Panc1 (cell line): ENCODE results near the gene MAP6. TPM values are rescaled to one million over a fixed set of nuclear protein-coding genes. Genes with fewer than 3 reads are reported as not detected.

Experiments
- ATAC-seq: fragments of 200-7000 bp; cut with Tn5 transposase; 2 replicates; pipeline ENCODE4 v1.9.1; 2020; ENCODE audit warnings: mild to moderate bottlenecking, moderate library complexity
- BruUV-seq: library from RNA; stranded (reverse); fragments of 400-500 nt; replicated peaks from 2 replicates; lab custom pipeline; 2021; lab: Mats Ljungman, UMichigan
- CTCF ChIA-PET: fragments of 300-600 bp; sonication (Branson Sonifier 250); formaldehyde crosslinking; loops from one replicate; lab custom pipeline; 2022; ENCODE audit warnings: antibody characterized with exemption; lab: Charles Lee
- POLR2A ChIA-PET: fragments of 300-600 bp; sonication (Branson Sonifier 250); formaldehyde crosslinking; loops from one replicate; lab custom pipeline; 2022; ENCODE audit warnings: antibody characterized with exemption; lab: Charles Lee
- DNase-seq: peaks from one replicate; pipeline ENCODE4 v3.0.0-alpha.2; 2010; ENCODE audit warnings: low read depth, low spot score
- H3K27ac ChIP-seq: 2 replicates; pipeline ENCODE4 v1.5.1; 2011; ENCODE audit warnings: mild to moderate bottlenecking, low read length, inconsistent platforms
- H3K27me3 ChIP-seq: fragments of 200-500 bp; sonication (Bioruptor generic); 2 replicates; pipeline ENCODE4 v1.6.0; 2014; ENCODE audit warnings: low read length, inconsistent platforms; ENCODE audit not compliant: control insufficient read depth, insufficient read depth
- H3K36me3 ChIP-seq: fragments of 200-500 bp; sonication (Bioruptor generic); 2 replicates; pipeline ENCODE4 v1.5.1; 2014; ENCODE audit warnings: inconsistent platforms, mild to moderate bottlenecking, low read length, moderate library complexity; ENCODE audit not compliant: control insufficient read depth, insufficient read depth
- H3K4me1 ChIP-seq: 2 replicates; pipeline ENCODE4 v1.5.1; 2011; ENCODE audit warnings: inconsistent platforms, mild to moderate bottlenecking, low read length, moderate library complexity; ENCODE audit not compliant: control insufficient read depth, insufficient read depth
- H3K4me3 ChIP-seq, 2 experiments: 2 replicates each; pipeline ENCODE4 v1.5.1; 2011 to 2012; ENCODE audit warnings: low read depth in 2 of 2, low read length in 2 of 2, mild to moderate bottlenecking in 2 of 2, inconsistent platforms in 1 of 2, moderate library complexity in 1 of 2
- H3K9me3 ChIP-seq: fragments of 200-500 bp; sonication (Bioruptor generic); 2 replicates; pipeline ENCODE4 v1.5.1; 2014; ENCODE audit warnings: low read depth, mild to moderate bottlenecking, inconsistent platforms, low read length, moderate library complexity; ENCODE audit not compliant: control insufficient read depth, insufficient read depth
- CTCF ChIP-seq: fragments of 450-650 bp; IDR thresholded peaks from 2 replicates; pipeline ENCODE4 v1.5.1; 2017; ENCODE audit warnings: mild to moderate bottlenecking
- POLR2AphosphoS5 ChIP-seq: IDR thresholded peaks from 2 replicates; pipeline ENCODE4 v1.6.1; 2012; ENCODE audit warnings: mild to moderate bottlenecking, low read depth, low read length, moderate library complexity
- REST ChIP-seq, 2 experiments: IDR thresholded peaks; 2 replicates each; pipeline ENCODE4 v1.6.1; 2011 to 2012; ENCODE audit warnings: low read depth in 2 of 2, control low read depth in 1 of 2, low read length in 1 of 2, mild to moderate bottlenecking in 1 of 2, moderate library complexity in 1 of 2; ENCODE audit not compliant: insufficient read depth in 1 of 2
- SIN3A ChIP-seq: IDR thresholded peaks from 2 replicates; pipeline ENCODE4 v1.6.1; 2012; ENCODE audit warnings: low read depth, mild to moderate bottlenecking, low read length, moderate library complexity, borderline replicate concordance; ENCODE audit not compliant: insufficient read depth
- TCF7L2 ChIP-seq: IDR thresholded peaks from 2 replicates; pipeline ENCODE4 v1.6.1; 2011; ENCODE audit warnings: mild to moderate bottlenecking, low read depth, low read length, inconsistent platforms
- in situ Hi-C: cut with HindIII; loops from 2 replicates; pipeline ENCODE4 v1.10.0; 2016; ENCODE audit warnings: low sequenced_read_pairs, low pct_unique_long_range_greater_than_20kb
- intact Hi-C: fragments of 100-400 bp; cut with micrococcal nuclease; formaldehyde crosslinking; loops from one replicate; pipeline ENCODE4 v1.10.0; 2022; ENCODE audit not compliant: unreplicated experiment
- total RNA-seq: library from RNA; stranded (reverse); gene quantifications from one replicate; pipeline ENCODE4 v1.2.1, GENCODE V29; 2021; ENCODE audit not compliant: unreplicated experiment

MAP6 gene
- total RNA-seq, 1 experiment from 2014 or later = 0.21 TPM

GRCh38 chr11:75677275-75677674 lies 8.4 kb upstream of the MAP6 start:
- BruUV-seq = no TSS peak
- Histone ChIP-seq H3K27ac (no peak overlapping the region), H3K4me1 (no peaks in the 10 kb centered on the region), H3K27me3 (peaks cover 27% of the 10 kb centered on the region), H3K4me3 (no peak overlapping the region), H3K36me3 (no peaks in the 10 kb centered on the region), H3K9me3 (no peaks in the 10 kb centered on the region)
- CTCF ChIA-PET = no interaction called here
- intact Hi-C loops = no loop called here
- POLR2A ChIA-PET = no interaction called here
- DNase-seq (no peak), ATAC-seq (no peak)
- TF ChIP-seq REST (IDR thresholded peaks at IDR 0.05; ENCODE audit: insufficient read depth in 1 of 2, low read depth in 2 of 2, low read length in 1 of 2) (no peak), CTCF (no peak), SIN3A (no peak), TCF7L2 (no peak), POLR2AphosphoS5 (no peak)
- in situ Hi-C loops = no loop called here

GRCh38 chr11:75673977-75674582 lies 5.2 kb upstream of the MAP6 start:
- no peak overlapping the region for H3K4me3 ChIP-seq
- no peak for TF ChIP-seq REST (IDR thresholded peaks at IDR 0.05; ENCODE audit: insufficient read depth in 1 of 2, low read depth in 2 of 2, low read length in 1 of 2)
- no peak for TF ChIP-seq TCF7L2
- no peak for TF ChIP-seq CTCF
- no peak for TF ChIP-seq POLR2AphosphoS5
- no peak for TF ChIP-seq SIN3A
- H3K4me1 ChIP-seq = no peaks in the 10 kb centered on the region
- peaks cover 36% of the 10 kb centered on the region for H3K27me3 ChIP-seq
- ATAC-seq = no peak
- ChIA-PET CTCF (interaction anchor here (0.6 kb wide), 1 partner anchor 141 kb away, joined by 4 read pairs; no protein-coding TSS in a partner anchor), POLR2A (no interaction called here)
- no peak for DNase-seq
- H3K9me3 ChIP-seq = no peaks in the 10 kb centered on the region
- BruUV-seq = no TSS peak
- no peaks in the 10 kb centered on the region for H3K36me3 ChIP-seq
- in situ Hi-C loops = no loop called here
- no peak overlapping the region for H3K27ac ChIP-seq
- intact Hi-C loops = no loop called here
